Fibroblast of lung (primary cell): ENCODE data around the gene RABGAP1L.

Experiments used
- CTCF ChIP-seq, 2 donors: IDR thresholded peaks in 1 of 2; conservative IDR thresholded peaks in 1 of 2; 1 replicate in 1 of 2; 2 replicates in 1 of 2; pipeline ENCODE4 v1.5.1; 2011 to 2012; ENCODE audit warnings: low read length in 2 of 2, control low read depth in 1 of 2, inconsistent platforms in 1 of 2, low read depth in 1 of 2, mild to moderate bottlenecking in 1 of 2
- EZH2 ChIP-seq: IDR thresholded peaks from 2 replicates; pipeline ENCODE4 v1.5.1; 2012; ENCODE audit warnings: low read length, control low read depth, mild to moderate bottlenecking; ENCODE audit errors: missing control alignments

- TF ChIP-seq CTCF (conservative IDR thresholded peaks at IDR 0.05 in 1 of 2, IDR thresholded peaks at IDR 0.05 in 1 of 2; ENCODE audit: low read depth in 1 of 2, low read length in 2 of 2) = no peak
- TF ChIP-seq EZH2 = no peak
These were observed 682.4 kb downstream of the RABGAP1L start for GRCh38 chr1:174841747-174842146.
